ENCODE data around the gene OCSTAMP. TPM values are rescaled to one million over a fixed set of nuclear protein-coding genes. Genes with fewer than 3 reads are reported as not detected.

Gene OCSTAMP, protein sequence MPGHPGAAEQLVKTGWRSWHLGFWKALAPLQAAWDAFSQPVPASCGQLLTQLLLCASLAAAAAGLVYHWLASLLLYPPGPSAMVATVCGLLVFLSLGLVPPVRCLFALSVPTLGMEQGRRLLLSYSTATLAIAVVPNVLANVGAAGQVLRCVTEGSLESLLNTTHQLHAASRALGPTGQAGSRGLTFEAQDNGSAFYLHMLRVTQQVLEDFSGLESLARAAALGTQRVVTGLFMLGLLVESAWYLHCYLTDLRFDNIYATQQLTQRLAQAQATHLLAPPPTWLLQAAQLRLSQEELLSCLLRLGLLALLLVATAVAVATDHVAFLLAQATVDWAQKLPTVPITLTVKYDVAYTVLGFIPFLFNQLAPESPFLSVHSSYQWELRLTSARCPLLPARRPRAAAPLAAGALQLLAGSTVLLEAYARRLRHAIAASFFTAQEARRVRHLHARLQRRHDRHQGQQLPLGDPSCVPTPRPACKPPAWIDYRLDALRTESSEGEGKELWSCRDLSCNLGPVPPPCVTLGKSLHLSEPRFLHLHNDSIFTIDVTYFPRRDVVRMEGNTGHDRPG
- total RNA-seq: not detected in 2 replicates

DNA sequence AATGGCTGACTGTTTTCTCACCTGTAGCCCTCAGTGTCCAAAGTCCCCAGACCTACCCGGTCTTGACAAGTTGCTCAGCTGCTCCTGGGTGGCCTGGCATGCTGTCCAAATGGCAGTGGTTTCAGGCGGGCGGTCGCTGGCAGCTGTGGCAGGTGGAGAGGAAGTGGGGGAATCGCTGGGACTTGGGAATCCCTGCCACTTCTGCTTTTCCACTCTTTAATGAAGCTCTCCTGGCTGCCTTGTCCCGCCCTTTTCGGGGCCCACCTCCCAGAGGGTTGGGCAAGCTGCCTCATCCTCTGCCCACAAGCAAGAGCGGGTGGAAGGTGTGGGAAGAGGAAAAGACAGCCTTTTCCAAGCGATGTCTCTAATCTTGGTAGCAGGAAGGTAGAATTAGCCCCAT lies at the start of gene OCSTAMP:
Gene OCSTAMP (minus strand): TSS at position 194 of the 400 bp plus-strand sequence. CDS start 94 bp downstream, at position 100.

DNA sequence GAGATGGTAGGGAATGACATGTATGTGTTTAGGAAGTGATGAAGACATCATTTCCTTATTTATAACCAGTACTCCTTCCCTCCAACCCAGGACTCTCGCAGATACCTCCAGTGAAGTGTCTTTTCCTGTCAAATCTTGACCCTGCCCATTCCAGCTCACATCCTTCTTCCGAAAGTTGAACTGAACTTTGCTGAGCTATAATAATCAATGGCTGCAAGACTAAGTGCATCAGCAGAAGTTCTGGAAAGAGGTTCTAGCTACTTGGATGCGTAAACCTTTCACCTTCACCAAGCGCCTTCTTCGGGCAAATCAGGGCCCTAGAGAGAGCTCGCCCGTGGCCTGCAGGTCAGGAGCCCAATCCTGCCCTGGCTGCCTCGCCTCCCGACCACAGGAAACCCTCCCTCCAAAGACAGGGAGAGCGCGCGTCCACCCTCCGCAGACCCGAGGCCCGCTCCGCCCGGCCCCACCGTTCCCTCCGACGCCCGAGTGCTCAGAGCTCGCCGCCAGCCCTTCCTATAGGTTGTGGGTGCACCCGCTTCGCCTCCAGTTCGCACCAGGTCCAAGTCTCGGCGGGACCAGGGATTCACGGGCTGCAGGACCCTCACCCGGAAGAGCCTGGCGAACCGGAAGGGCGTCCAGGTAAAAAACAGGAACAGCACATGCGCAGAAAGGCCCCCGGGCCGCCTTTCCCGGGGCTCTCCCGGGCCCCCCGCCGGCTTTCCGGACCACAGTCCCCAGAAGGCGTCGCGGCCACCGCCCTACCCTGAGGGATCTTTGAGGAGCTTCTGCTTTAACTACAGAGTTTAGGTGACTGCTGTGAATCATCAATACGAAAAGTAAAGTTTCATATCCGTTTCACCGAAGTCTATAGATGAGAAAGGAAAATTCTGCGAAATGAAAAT lies 37.3 kb downstream of the OCSTAMP start, which contains the start of gene ZNF334:
Gene ZNF334 (minus strand): TSS at position 617 of the 902 bp plus-strand sequence. CDS start 1,457 bp downstream, outside the sequence.

Other genes with a start within 250 kb of the OCSTAMP start
- gene CDH22, start 242.2 kb downstream of the OCSTAMP start, total RNA-seq: not detected in 2 replicates
- 28.7 and 28.8 TPM in 2 replicates for gene ELMO2, start 144.0 kb downstream of the OCSTAMP start, total RNA-seq
- 0.27 and 0.54 TPM in 2 replicates for gene ZNF334, start 37.1 kb downstream of the OCSTAMP start, total RNA-seq
- not detected in 2 replicates for gene SLC13A3, start 100.8 kb upstream of the OCSTAMP start, total RNA-seq
- gene TP53RK, start 138.8 kb upstream of the OCSTAMP start, total RNA-seq: 12.6 and 14.7 TPM in 2 replicates
- gene SLC2A10, start 159.0 kb upstream of the OCSTAMP start, total RNA-seq: 1.9 and 3.3 TPM in 2 replicates